ENCODE data around the gene NQO2.

- TF ChIP-seq, protein P1, sequence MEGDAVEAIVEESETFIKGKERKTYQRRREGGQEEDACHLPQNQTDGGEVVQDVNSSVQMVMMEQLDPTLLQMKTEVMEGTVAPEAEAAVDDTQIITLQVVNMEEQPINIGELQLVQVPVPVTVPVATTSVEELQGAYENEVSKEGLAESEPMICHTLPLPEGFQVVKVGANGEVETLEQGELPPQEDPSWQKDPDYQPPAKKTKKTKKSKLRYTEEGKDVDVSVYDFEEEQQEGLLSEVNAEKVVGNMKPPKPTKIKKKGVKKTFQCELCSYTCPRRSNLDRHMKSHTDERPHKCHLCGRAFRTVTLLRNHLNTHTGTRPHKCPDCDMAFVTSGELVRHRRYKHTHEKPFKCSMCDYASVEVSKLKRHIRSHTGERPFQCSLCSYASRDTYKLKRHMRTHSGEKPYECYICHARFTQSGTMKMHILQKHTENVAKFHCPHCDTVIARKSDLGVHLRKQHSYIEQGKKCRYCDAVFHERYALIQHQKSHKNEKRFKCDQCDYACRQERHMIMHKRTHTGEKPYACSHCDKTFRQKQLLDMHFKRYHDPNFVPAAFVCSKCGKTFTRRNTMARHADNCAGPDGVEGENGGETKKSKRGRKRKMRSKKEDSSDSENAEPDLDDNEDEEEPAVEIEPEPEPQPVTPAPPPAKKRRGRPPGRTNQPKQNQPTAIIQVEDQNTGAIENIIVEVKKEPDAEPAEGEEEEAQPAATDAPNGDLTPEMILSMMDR (IDR thresholded peaks at IDR 0.05 in 8 of 11, conservative IDR thresholded peaks at IDR 0.05 in 3 of 11), result no peak
- no peak for TF ChIP-seq POLR2A (IDR thresholded peaks at IDR 0.05)
Measured at GRCh38 chr6:2960935-2961334, 38.8 kb upstream of the NQO2 start.
